Right ventricle myocardium inferior (tissue), 1 donor: ENCODE measurements around the gene MASP1. TPM values are rescaled to one million over a fixed set of nuclear protein-coding genes. Genes with fewer than 3 reads are reported as not detected.
"Not testable (repeated sequence)": the region's sequence is repeated elsewhere in the genome, so short reads cannot be mapped to it uniquely, and the experiment has no call there.

Source experiments
- ATAC-seq: fragments of 200-7000 bp; cut with Tn5 transposase; one replicate; pipeline ENCODE4 v1.9.1; 2020; ENCODE audit warnings: mild to moderate bottlenecking, moderate library complexity
- DNase-seq: peaks from one replicate; pipeline ENCODE4 v3.0.0; 2021; ENCODE audit errors: missing footprints
- intact Hi-C: fragments of 100-400 bp; cut with DNase I; formaldehyde crosslinking; loops from one replicate; pipeline ENCODE4 v1.11.0; 2022
- total RNA-seq: library from RNA; stranded (reverse); fragmentation: NEBNext Ultra II Directional; extraction: Animal tissue kit (Norgen Biotek cat#: 25700); gene quantifications from one replicate; pipeline ENCODE4 v1.2.1, GENCODE V29; 2021
- donor health status: DM: no; HTN: yes; CAD: no; lungs with severe emphysema.

The MASP1 gene
- total RNA-seq, 1 donor from 2014 or later: 129 TPM

DNA sequence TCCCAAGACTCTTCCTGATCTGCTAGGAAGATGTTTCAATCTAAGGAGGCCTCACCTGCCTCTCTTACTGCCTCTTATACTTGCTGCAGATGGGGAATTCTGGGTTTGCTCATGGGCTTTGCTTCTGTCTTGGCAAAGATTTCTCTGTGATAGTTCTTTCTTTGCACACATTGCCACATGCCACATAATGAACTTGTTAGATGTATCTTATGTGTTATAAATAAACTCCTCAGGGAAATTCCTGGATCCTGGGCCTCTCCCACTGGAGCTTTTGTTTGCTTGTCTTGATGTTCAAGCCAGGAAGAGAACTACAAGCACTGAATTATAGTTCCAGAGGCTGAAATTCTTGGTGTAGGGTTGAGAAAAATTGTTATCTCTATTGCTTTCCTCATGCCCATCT is 82.0 kb downstream of the MASP1 start:
- intact Hi-C loops: no loop called here
- no peak for DNase-seq
- no peak for ATAC-seq

DNA sequence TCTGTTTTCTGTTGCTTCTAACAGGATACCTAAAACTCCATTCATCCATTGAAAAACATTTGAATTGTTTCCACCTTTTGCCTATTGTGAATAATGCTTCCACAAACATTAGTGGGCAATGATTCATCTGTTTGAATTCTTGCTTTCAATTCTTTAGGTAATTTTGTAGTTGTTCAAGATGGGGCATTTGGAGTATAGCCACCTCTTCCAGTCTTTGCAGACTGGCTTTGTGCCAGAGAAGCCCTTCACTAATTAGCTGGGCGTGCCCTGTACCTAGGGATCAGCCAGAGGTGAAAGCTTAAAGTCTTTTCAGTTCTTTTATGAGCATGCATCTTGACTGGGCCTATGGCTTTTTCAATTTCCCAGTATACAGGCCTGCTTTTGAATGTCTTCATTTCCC is 83.4 kb downstream of the MASP1 start:
- intact Hi-C loops: no loop called here
- ATAC-seq: no peak

DNA sequence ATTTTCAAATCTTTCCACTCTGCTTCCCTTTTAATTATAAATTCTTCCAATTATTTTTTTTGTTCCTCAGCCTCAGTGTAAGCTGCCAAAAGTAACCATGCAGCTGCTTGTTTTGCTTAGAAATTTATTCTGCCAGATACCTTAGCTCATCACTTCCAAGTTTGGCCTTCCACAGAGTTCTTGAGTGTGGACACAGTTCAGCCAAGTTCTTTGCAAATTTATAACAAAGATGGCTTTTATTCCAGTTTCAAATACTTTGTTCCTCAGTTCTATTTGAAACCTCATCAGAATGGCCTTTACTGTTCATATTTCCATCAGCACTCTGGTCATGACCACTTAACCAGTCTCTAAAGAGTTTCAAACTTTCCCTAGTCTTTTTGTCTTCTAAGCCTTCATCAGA is 83.9 kb downstream of the MASP1 start:
- ATAC-seq (peak; percentile 56), DNase-seq (no peak)
- intact Hi-C loops: no loop called here

More for the DNA sequence above, 83.4 kb downstream of the MASP1 start:
- no peak for DNase-seq

DNA sequence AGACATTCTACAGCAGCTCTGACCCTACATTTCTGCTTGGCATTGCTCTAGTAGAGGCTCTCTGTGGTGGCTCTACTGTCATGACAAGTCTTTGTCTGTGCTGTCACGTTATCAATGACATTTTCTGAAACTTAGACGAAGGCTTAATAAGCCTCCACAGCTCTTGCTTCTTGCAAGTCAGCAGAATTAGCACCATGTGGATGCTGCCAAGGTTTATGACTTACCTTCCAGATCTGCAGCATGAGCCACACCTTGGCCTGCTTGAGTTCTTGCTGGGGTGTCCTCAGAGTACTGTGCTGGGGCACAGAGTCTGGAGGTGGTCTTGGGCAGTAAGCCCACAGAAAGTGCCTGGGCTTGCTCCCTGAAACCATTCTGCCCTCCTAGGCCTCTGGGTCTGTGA is 84.5 kb downstream of the MASP1 start:
- no peak for DNase-seq
- intact Hi-C loops: no loop called here
- no peak for ATAC-seq

DNA sequence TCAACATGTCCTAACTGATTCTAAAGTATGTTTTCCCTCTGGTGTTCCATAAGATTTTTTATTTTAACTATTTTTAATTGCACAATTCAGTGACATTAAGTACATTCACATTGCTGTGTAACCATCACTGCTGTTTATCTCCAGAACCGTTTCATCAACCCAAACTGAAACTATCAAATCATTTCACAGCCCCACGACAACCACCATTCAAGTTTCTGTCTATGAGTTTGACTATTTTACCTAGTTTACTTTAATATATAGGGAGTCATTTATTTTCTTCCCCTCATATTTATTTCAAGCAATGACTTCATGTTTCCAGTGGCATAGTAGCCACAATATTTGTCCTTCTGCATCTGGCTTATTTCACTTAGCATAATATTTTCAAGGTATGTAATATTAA is 85.9 kb downstream of the MASP1 start:
- DNase-seq (no peak), ATAC-seq (no peak)
- intact Hi-C loops: no loop called here

DNA sequence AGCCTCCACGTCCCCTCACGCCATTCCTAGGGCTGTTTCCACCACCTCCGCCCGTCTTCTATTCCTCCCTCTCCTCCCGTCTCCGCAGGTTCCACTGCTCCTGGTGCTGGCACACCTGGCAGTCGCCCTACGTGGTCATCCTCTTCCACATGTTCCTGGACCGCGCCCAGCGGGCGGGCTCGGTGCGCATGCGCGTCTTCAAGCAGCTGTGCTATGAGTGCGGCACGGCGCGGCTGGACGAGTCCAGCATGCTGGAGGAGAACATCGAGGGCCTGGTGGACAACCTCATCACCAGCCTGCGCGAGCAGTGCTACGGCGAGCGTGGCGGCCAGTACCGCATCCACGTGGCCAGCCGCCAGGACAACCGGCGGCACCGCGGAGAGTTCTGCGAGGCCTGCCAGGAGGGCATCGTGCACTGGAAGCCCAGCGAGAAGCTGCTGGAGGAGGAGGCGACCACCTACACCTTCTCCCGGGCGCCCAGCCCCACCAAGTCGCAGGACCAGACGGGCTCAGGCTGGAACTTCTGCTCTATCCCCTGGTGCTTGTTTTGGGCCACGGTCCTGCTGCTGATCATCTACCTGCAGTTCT is 92.0 kb downstream of the MASP1 start:
- ATAC-seq, intact Hi-C loops: not testable (repeated sequence)
- peak; percentile 41 for DNase-seq

DNA sequence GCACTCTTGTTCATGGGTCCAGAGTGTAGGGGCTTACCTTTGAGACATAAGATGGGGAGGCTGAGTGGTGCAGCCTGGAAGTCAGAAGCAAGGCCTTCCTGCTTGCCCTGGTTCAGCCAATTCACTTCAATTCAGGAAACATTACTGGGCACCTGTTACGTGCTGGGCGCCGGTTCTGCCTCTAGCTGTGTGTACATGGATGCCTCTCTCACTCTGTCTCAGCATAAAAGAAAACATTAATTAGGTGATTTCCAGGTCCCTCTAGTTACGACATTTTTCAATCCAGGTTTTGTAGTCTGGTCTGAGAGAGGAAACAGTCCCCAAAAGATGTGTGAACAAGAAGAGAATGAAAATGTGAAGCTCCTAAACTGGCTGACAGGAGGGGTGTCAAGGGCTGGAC is 93.0 kb downstream of the MASP1 start:
- intact Hi-C loops: no loop called here
- DNase-seq (no peak), ATAC-seq (no peak)

DNA sequence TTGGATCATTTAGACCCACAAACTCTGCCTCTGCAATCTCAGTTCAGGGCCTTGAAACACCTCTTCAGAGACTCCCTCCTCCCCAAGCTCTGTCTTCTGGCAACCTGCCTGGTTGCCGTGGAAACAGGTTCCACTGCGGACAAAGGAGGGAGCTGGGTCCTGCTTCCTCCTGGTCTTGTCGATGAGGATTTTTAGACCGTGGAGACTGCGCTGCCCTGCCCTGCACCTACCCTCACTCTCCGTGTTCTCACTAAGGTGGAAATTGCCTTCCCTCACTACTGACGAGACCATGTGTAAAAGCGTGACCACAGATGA is 94.2 kb downstream of the MASP1 start, which contains the start of gene RTP1:
RTP1 (plus strand) TSS at position 152 of the 315 bp plus-strand sequence; CDS start at position 182, 30 bp downstream.
- DNase-seq: no peak
- intact Hi-C loops: no loop called here
- no peak for ATAC-seq

DNA sequence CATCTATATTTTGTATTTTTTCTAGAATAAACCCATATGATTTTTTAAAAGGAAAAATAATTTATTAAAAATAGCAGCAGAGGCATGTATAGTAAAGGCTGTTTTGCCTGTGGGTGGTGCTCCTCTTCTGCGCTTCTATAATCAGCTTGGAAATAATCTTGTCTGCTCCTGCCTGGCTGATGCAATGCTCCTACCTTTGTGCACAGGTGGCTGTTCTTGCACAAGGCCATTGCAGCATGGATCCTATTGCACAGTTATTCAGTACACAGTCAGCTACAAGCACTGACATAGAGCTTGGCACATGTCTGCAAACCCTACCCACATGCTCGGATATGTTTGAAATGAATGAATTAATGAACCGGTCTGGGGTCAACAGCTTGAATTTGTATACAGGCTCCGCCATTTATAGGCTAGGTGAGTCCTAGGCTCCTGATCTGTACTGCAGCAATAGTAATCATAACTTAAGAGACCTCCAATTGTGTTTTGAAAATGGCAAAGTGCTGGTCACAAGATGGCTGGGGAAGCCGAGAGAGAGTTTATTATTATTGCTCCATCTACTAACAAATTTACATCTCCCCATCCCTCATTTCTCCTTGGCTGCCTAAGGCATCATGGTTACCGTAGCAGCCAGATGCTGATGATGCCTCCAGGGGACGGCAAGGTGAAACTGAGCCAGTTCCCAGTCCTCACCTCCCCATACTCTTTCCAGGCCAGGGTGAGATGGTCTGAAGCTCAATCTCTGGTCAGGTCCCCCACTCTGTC is 94.8 kb downstream of the MASP1 start:
- DNase-seq (no peak), ATAC-seq (no peak)
- intact Hi-C loops: no loop called here

DNA sequence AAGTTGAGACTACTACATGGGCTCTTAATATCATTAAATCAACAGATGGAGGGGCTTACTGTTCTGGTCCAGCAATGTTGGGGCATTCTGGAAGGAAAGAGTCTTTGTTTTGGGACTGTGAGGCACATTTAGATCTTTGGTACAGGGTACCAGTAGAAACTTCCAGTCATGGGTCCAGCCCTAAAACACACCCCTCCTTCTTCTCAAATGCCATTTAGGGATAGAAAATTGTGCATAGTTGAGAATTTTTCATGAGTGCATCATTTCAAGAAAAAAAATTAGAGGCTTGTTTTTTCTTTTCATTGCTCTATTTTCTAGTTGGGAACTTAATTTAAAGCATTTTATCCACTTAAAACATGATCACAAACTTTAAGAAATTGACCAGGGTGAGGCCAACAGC is 98.4 kb downstream of the MASP1 start:
- no peak for DNase-seq
- intact Hi-C loops: no loop called here
- ATAC-seq: no peak

DNA sequence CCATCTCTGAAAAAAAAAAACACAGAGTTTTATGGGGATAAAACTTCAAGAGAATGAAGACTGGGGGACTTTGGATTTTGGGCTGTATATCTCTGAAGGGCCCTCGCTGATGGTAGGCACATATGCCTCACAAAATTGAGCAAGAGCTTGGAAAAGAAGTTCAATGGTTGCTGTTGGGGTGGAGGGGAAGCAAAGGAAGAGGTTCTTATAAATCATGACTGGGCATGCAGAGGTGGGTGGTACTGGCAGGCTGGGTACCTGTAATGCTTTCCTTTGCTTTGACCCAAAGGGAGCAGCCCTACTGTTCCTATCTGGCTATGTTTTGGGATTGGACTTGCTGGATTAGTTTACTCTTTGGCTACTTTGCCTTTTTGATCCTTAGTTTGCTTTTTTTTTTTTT is 100.3 kb downstream of the MASP1 start:
- DNase-seq (no peak), ATAC-seq (no peak)
- intact Hi-C loops: no loop called here

DNA sequence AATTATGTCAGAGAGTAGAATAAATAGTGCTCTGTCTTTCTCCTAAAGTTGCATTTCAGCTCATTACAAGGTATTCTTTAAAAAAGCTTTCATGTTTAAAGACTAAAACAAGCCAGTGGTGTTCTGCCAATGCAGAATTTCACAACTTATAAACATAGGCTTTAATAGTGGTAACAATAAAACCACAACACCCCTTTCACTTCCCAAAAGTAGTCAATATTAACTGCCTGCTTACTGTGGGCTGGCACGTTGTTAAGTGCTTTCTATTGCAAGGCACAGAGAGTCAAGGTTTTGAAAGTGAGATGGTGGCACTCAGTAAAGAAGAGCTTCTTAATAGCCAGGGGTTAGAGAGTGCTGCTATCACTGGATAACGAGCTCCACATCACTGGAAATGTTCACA is 102.6 kb downstream of the MASP1 start:
- DNase-seq: no peak
- ATAC-seq: no peak
- intact Hi-C loops: no loop called here

DNA sequence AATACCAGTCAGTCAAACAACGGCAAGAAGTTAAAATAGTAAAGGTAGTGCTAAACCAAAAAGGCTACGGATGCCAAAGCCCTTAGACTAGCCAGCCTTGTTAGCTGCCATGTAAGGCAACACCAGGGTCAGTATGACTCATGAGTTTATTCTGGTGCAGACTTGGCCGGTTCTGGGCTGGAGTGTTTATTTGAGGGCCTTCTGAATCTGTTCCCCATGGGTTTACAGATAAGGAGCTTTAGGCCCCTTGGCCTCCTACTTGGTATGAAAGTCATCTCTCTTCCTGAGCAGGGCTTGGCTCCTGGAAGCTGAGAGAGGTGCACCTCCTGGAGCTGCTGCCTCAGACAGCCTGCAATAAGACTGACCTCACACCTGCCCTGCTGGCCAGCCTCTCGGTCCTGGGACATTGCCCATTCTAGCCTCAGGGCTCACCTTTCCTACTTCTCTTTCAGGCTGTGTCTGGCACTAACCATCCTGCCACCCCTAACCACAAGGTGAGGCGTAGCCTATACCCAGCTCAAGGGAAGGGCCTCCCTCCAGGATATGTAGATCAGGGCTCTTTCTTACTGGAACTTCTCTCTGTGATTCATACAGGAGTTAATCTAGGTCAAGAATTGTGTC is 104.6 kb downstream of the MASP1 start:
- DNase-seq: peak; percentile 69
- ATAC-seq: peak; percentile 94
- intact Hi-C loops: no loop called here

DNA sequence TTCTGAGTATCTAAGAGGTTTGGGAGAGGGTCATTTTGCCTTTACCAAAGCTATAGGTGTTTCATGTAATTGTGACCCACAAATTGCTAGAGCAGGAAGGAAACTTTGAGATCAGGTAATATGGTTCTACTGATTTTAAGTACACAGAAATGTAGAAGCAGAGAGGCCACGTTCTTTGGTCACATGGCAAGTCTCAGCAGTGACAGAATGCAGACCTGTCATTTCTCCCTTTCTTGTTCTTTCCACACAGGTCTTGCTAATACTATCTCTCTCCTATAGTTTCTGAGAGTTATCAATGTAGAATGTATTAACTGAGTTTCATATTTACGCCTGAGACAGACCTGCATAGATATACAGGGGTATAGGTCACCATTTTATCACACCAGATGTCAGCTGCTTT is 105.2 kb downstream of the MASP1 start:
- DNase-seq (no peak), ATAC-seq (peak; percentile 40)
- intact Hi-C loops: no loop called here

DNA sequence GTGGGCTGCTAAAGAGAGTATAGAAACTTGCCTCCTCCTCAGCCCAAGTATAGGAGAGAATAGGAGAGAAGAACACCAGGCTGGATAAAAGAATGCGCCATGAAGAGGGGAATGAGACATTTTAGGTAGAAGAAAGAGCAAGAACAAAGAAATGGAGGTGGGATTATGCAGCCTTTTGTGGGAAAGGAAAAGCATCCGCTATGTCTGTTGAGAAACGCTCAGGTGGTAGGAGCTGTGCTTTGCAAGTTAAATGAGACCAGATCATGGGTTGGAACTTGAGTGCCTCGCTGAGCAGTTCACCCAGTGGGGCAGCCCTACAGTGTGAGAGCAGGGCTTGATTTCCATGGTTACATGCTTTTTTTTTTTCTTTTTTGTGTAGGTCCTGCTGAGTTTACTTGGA is 105.8 kb downstream of the MASP1 start:
- ATAC-seq: no peak
- no peak for DNase-seq
- intact Hi-C loops: no loop called here

Other genes starting within 250 kb of the MASP1 start
- 5.9 TPM for gene RPL39L, start 152.2 kb downstream of the MASP1 start, total RNA-seq
- not detected for gene RTP1, start 94.3 kb downstream of the MASP1 start, total RNA-seq
- gene RTP4, start 76.6 kb upstream of the MASP1 start, total RNA-seq: 1.2 TPM